ENCODE results near the gene KRTAP10-1. TPM values are rescaled to one million over a fixed set of nuclear protein-coding genes. Genes with fewer than 3 reads are reported as not detected.

KRTAP10-1 gene, protein sequence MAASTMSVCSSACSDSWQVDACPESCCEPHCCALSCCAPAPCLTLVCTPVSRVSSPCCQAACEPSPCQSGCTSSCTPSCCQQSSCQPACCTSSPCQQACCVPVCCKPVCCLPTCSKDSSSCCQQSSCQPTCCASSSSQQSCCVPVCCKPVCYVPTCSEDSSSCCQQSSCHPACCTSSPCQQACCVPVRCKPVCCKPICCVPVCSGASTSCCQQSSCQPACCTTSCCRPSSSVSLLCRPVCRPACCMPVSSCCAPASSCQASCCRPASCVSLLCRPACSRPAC
- total RNA-seq (not detected), polyA plus RNA-seq (not detected)

DNA sequence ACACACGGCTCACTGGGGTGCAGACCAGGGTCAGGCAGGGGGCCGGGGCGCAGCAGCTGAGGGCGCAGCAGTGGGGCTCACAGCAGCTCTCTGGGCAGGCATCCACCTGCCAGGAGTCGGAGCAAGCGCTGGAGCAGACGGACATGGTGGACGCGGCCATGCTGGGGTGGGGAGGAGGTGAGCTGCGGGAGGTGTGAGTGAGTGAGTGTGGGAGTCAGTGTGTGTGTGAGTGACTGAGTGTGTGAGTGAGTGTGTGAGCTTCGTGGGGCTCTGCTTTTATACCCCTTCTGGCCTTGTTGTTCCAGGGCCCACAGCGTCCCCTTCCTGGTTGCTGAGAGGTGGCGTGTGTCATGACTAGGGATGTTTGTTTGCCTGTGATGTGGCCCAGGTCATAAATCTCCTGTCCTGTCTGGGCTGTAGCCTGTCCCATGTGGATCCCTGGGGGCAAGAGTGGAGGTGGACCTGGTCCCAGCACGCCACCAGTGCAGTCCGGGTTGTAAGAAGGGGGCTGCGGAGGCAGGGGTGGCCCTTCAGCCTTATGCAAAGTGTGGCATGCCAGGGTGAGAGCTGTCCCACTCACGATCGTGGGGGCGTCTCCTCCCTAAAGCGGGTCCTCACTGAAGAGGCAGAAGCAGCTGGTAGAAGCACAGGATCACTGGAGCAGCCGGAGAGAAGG, at the start of gene KRTAP10-1:
KRTAP10-1 (minus strand) TSS at position 205 of the 676 bp plus-strand sequence; CDS start at position 160, 45 bp downstream.
- intact Hi-C loops (cut with DNase I) = no loop called here
- H3K27me3 ChIP-seq = peaks cover 0 to 10% (median 0%) of the 10 kb centered on the region in 3 donors
- TF ChIP-seq POLR2AphosphoS5 (IDR thresholded peaks at IDR 0.05) = no peak
- TF ChIP-seq CTCF (IDR thresholded peaks at IDR 0.05) = no peak
- TF ChIP-seq POLR2A (IDR thresholded peaks at IDR 0.05) = no peak
- no peaks in the 10 kb centered on the region for H3K36me3 ChIP-seq
- no peak within 1 kb of the TSS for H3K27ac ChIP-seq
- H3K4me3 ChIP-seq = no peak within 1 kb of the TSS
- H3K4me1 ChIP-seq = no peaks in the 10 kb centered on the region
- peaks cover 0 to 11% (median 3%) of the 10 kb centered on the region in 4 donors for H3K9me3 ChIP-seq
- WGBS, 2 donors = 63 to 69% methylated on average over 21 of the region's 21 CpGs
- DNase-seq = peak; percentile 39

- Histone ChIP-seq H3K4me3 (no peak overlapping the region), H3K27ac (no peak overlapping the region), H3K9me3 (no peaks in the 10 kb centered on the region), H3K27me3 (peaks cover 0 to 63% (median 30%) of the 10 kb centered on the region in 3 donors), H3K36me3 (no peaks in the 10 kb centered on the region), H3K4me1 (no peaks in the 10 kb centered on the region)
- intact Hi-C loops (cut with DNase I) = no loop called here
- no peak for TF ChIP-seq POLR2A (IDR thresholded peaks at IDR 0.05)
- no peak for TF ChIP-seq CTCF (IDR thresholded peaks at IDR 0.05)
- TF ChIP-seq EP300 (IDR thresholded peaks at IDR 0.05) = no peak
- TF ChIP-seq POLR2AphosphoS5 (IDR thresholded peaks at IDR 0.05) = no peak
- no peak for DNase-seq
- WGBS, 2 donors = 90 to 94% methylated on average over 2 of the region's 2 CpGs
These were observed 49.1 kb upstream of the KRTAP10-1 start for GRCh38 chr21:44589094-44589493.

DNA sequence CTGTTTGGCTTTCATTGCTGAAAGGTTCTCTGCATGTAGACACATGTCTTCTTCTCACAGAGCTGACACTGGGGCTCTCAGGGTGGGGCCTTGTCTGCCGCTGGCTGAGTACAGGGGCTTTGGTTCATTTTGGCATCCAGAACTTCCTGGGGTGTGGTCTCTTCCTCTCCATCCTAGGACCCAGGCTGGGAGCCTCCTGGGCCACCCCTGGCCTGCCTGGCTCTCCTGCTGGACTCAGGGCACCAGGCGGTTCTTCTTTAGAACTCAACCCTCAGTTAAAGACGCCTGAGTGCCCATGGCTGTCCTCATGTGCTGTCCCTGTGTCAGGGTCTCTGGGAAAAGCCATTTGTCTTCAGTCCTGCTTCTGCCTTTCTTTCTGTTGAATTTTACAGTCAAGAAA, 45.9 kb upstream of the KRTAP10-1 start:
- Histone ChIP-seq H3K27ac (no peak overlapping the region), H3K4me1 (no peaks in the 10 kb centered on the region), H3K4me3 (no peak overlapping the region), H3K36me3 (no peaks in the 10 kb centered on the region), H3K27me3 (peaks cover 0 to 49% (median 32%) of the 10 kb centered on the region in 3 donors), H3K9me3 (peaks cover 0 to 6% (median 1%) of the 10 kb centered on the region in 4 donors)
- DNase-seq = no peak
- TF ChIP-seq EP300 (IDR thresholded peaks at IDR 0.05) (no peak), CTCF (IDR thresholded peaks at IDR 0.05) (no peak), POLR2AphosphoS5 (IDR thresholded peaks at IDR 0.05) (no peak), POLR2A (IDR thresholded peaks at IDR 0.05) (no peak)
- 77 to 86% methylated on average over 3 of the region's 3 CpGs for WGBS, 2 donors
- intact Hi-C loops (cut with DNase I) = no loop called here

- Histone ChIP-seq H3K27me3 (peaks cover 0 to 30% (median 13%) of the 10 kb centered on the region in 3 donors), H3K36me3 (no peaks in the 10 kb centered on the region), H3K4me3 (no peak overlapping the region), H3K9me3 (peaks cover 0 to 7% (median 3%) of the 10 kb centered on the region in 4 donors), H3K27ac (no peak overlapping the region), H3K4me1 (no peaks in the 10 kb centered on the region)
- WGBS, 2 donors = 66 to 79% methylated on average over 6 of the region's 6 CpGs
- no peak for DNase-seq
- intact Hi-C loops (cut with DNase I) = no loop called here
- TF ChIP-seq EP300 (IDR thresholded peaks at IDR 0.05) (no peak), POLR2A (IDR thresholded peaks at IDR 0.05) (no peak), POLR2AphosphoS5 (IDR thresholded peaks at IDR 0.05) (no peak), CTCF (IDR thresholded peaks at IDR 0.05) (no peak)
These were observed 43.8 kb upstream of the KRTAP10-1 start for GRCh38 chr21:44583800-44584147.
